GM18870 (cell line): ENCODE measurements around the gene DNASE1L2.
"Not testable (repeated sequence)": the region's sequence is repeated elsewhere in the genome, so short reads cannot be mapped to it uniquely, and the experiment has no call there.

Experiments used
- ATAC-seq: cut with Tn5 transposase; IDR thresholded peaks from one replicate; pipeline ENCODE4 v1.9.1; 2021; ENCODE audit warnings: moderate library complexity; ENCODE audit not compliant: unreplicated experiment

DNASE1L2 gene

GRCh38 chr16:2238150-2238837, 2.0 kb downstream of the DNASE1L2 start:
- no peak for ATAC-seq

GRCh38 chr16:2238838-2239675, 2.8 kb downstream of the DNASE1L2 start:
- no peak for ATAC-seq

DNA sequence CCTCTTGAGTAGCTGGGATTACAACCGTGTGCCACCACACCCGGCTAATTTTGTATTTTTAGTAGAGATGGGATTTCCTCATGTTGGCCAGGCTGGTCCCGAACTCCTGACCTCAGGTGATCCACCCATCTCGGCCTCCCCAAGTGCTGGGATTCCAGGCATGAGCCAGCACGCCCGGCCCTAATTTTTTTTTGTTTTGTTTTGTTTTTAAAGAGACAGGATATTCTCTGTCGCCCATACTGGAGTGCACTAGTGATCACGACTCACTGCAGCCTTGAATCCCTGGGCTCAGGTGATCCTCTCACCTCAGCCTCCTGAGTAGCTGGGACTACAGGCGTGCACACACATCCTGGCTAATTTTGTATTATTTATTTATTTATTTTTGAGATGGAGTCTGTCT, 4.1 kb downstream of the DNASE1L2 start:
- not testable (repeated sequence) for ATAC-seq

GRCh38 chr16:2242598-2242997, 6.4 kb downstream of the DNASE1L2 start:
- ATAC-seq: no peak

DNA sequence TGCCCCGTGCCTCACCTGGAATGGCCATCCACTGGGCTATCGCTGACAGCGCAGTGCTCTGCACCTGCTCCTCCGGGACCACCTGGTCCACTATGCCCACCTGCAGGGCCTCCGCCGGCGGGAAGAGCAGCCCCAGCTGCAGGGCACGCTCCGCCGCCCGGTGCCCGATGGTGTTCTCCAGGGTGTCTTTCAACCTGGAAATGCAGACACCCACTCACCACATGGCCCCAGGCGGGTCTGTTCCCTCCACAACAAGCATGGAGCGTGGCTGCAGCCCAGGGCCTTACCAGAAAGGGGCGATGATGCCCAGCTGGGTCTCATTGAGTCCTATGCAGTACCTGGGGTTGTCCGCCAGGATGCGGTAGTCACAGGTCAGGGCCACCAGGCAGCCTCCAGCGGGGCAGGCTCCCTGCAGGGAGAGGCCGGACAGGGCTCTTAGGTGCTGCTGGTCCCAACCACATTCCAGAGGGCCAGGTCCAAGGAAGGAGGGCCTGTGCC, 6.8 kb downstream of the DNASE1L2 start:
- no peak for ATAC-seq

GRCh38 chr16:2243781-2244180, 7.5 kb downstream of the DNASE1L2 start:
- ATAC-seq: no peak

DNA sequence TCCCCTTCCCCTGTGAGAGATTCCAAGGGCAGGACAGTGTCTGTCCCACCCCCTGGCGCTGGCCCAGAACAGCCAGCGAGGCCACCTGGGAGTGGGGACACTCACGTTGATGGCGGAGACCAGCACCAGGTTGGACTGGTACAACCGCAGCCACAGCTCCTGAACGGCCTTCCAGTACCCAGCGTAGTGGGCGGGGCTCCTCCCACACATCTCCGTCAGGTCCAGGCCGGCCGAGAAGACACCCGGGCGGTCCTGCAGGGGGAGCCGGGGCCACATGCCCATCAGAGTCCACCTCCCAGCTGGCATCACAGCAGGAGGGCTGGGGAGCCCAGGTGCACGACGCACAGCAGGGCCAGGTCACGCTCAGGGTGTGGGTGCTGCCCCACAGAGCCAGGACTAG, 8.1 kb downstream of the DNASE1L2 start:
- ATAC-seq: no peak

DNA sequence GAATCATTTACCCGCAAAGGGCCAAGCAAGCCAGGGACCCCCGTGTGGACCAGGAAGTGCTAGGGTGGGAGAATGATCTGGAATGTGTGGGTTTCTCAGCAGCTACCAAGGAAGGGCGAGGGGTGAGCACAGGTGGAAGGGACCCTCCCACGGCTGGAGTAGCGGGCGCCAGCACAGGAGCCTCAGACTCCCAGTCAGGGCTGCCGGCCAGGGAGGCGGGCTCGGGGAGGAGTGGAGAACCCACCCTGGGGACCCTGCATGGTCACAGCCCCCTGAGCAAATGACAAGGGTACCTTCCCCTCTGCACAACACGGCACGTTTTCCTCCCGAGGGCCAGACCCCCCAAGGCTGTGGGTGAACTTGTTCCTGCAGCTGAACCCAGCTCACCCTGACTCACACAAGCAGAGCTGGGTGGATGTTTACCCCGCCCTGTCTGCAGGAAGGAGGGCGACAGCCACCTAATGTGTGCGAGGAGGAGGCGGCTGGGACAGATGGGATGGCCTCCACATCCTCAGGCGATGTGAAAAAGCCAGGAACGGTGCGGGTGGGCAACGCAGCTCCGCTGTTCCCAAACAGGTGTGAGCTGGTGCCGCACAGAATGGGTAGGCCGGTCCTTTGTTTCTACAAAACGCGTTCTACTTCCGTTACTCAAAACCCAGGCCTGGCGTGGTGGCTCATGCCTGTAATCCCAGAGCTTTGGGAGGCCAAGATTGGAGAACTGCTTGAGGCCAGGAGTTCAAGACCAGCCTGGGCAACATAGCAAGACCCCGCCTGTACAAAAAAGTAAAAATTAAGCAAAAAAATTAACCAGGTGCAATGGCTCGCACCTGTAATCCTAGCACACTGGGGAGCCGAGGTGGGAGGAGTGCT, 8.9 kb downstream of the DNASE1L2 start:
- no peak for ATAC-seq

DNA sequence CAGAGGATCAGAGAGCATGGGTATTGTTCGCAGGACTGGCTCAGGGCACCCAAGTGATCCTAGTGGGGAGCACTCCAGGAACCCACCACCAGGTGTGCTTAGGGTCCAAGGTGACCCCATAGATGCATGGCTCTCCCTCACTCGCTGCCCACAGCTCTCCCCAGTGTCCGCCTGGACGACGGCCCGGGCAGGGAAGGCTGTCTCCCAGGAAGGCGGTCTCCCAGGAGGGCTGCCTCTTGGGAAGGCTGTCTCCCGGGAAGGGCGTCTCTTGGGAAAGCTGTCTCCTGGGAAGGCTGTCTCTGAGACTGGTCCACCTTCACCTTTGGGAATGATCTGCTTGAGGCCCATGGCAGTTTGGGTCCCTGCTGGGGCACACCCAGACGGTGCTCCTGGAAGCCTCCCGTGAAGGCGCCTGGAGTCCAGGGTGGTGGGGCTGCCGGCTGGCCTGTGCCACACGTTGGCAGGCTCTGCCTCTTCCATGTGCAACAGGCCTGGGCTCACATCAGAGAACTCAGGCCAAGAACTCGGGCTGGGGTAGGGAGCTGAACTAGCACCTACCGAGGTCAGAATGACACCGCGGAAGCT, 10.1 kb downstream of the DNASE1L2 start:
- ATAC-seq: no peak

DNA sequence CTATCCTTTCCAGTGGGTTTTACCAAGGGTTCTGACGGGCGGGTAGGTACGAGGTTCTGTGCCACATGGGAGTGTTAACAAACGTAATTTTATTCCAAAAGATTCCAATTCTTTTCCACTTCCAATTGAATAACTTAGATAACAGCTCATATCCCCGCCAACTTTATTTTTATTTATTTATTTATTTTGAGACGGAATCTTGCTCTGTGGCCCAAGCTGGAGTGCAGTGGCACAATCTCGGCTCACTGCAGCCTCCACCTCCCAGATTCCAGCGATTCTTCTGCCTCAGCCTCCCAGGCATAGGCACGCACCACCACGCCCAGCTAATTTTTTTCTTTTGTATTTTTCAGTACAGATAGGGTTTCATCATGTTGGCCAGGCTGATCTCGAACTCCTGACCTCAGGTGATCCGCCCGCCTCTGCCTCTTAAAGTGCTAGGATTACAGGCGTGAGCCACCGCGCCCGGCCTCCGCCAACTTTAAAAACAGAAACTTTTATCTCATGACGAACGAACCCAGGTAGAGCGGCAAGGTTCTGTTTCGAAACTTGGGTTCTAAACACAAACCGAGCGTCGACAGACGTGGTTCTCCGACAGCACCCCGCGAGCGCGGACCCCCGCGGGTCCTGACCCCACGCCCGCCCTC, 14.5 kb downstream of the DNASE1L2 start:
- no peak for ATAC-seq

GRCh38 chr16:2251296-2252111, 15.3 kb downstream of the DNASE1L2 start, which contains the start of gene ECI1:
ECI1 (minus strand) TSS chr16:2251587; CDS start chr16:2251566, 21 bp downstream.
- ATAC-seq: peak; percentile 69

GRCh38 chr16:2252806-2253148, 16.5 kb downstream of the DNASE1L2 start:
- ATAC-seq: no peak

DNA sequence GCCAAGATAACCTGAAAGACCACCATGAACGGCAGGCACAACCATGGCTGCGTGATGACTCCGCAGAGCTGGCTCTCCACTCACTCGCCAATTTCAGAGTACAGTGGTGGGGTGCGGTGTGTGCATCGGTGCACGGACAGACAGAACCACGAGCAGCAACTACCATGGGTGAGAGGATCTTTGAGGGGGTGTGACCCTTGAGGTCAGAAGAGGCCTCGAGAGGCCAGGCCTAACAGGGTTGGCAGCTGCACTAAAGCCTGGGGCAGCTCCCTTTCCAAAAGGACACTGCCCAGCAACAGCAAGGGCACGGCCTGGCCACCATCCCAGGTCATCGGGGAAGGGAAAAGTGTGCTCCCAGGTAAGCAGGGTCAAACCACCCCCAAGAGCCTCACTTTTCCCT, 17.0 kb downstream of the DNASE1L2 start:
- no peak for ATAC-seq

DNA sequence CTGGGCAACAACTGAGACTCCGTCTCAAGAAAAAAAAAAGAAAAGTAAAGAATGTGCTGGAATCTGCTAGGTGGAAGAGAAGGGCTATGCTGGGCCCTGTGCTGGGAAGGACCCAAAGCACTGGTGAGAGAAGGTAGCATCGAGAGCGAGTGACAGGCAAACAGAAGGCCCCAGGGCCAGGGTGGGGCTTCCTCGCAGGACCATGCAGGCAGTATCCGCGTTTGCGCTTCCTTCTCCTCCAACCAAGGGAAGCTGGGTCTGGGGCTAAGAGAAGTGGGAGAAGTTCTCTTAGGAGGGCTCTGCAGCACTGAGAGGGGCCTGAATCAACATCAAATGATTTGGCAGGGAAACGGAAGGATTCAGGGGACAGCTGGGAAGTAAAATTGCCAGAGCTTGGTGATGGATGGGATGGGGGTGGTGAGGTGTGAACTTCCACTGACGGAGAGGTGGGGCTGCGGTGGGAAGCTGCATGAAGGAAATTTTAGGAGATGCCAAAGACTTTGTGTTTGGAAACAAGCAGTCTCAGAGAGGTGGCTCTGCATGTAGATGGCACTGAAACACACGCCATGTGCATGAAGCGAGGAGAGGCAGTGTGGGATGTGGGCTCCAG, 20.4 kb downstream of the DNASE1L2 start:
- no peak for ATAC-seq

DNA sequence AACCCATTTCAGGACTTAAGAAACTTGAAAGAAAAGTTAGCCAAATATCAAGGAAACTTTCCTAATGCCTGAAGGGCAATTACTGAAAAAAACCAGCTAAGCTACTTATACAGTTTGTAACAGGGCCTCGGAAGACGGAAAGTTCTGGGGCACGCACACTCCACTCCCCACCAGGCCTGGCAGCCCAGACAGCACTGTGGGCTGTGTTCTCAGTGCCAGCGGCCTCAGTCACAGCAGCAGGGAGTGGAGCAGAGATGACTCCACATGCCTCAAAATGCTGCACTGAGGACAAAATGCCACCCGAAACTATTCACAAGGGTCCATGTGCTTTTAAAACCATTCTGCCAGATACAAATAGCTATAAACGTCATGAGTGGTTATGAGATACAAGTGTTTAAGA, 21.5 kb downstream of the DNASE1L2 start:
- no peak for ATAC-seq

DNA sequence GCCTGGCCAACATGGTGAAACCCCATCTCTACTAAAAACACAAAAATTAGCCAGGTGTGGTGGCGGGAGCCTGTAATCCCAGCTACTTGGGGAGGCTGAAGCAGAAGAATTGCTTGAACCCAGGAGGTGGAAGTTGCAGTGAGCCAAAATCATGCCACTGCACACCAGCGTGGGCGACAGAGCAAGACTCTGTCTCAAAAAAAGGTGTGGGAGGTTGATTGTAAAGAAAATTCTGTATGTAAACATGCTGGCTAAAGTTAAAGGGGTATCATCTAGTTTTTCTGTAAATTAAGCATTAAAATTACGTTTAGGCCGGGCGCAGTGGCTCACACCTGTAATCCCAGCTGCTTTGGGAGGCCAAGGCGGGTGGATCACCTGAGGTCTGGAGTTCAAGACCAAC, 22.3 kb downstream of the DNASE1L2 start:
- not testable (repeated sequence) for ATAC-seq

DNA sequence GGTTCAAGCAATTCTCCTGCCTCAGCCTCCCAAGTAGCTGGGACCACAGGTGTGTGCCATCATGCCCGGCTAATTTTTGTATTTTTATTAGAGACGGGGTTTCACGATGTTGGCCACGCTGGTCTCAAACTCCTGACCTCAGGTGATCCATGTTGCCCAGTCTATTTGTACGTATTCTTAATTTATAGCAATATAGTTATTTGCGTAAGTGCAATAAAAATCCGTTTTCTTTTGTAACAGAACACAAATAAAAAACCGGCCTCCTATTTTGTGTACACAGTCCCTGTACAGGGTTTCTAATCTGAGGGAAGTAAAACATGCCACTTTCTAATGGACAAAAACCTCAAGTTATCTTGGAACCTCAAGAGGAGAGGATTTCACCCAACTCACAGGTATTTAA, 24.0 kb downstream of the DNASE1L2 start:
- no peak for ATAC-seq

DNA sequence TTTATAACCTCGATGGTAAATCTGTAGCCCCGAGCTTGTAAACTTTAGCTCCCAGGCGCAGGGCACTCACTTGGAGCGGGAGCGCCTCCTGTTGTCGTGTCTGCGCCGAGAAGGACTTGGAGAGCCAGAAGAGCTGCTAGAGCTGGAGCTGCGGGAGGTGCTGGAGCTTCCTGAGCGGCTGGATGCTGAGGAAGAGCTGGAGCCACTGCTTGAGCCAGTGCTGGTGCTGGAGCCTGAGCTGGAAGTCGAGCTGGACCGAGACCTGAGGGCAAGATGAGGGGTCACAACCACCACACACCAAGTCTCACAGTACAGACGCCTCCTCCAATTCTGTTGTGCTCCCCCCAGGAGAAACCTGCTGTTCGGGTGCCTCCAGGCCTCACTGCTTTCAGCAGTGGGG, 26.8 kb downstream of the DNASE1L2 start:
- not testable (repeated sequence) for ATAC-seq

DNA sequence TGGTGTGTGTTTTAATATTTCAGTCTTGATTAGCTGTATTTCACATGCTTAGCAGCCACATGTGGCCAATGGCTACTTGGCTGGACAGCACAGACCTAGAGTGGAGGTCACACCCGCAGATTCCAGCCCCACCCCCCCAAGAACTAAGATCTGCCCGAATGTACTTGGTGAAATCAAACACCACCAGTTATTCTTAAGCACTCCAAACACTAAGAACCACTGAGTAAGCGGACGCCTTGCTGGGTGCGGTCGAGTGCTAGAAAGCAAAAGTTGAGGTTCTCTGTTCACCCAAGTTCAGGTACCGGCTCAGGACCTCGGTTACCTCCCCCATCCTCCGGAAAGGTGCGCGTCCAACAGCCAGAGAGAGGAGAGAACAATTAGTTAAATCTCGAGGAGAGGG, 30.6 kb downstream of the DNASE1L2 start:
- not testable (repeated sequence) for ATAC-seq
